ENCODE results near the gene FMR1. TPM values are rescaled to one million over a fixed set of nuclear protein-coding genes. Genes with fewer than 3 reads are reported as not detected.

FMR1 gene
- total RNA-seq, 1 donor from 2014 or later: 77.9 TPM

DNA sequence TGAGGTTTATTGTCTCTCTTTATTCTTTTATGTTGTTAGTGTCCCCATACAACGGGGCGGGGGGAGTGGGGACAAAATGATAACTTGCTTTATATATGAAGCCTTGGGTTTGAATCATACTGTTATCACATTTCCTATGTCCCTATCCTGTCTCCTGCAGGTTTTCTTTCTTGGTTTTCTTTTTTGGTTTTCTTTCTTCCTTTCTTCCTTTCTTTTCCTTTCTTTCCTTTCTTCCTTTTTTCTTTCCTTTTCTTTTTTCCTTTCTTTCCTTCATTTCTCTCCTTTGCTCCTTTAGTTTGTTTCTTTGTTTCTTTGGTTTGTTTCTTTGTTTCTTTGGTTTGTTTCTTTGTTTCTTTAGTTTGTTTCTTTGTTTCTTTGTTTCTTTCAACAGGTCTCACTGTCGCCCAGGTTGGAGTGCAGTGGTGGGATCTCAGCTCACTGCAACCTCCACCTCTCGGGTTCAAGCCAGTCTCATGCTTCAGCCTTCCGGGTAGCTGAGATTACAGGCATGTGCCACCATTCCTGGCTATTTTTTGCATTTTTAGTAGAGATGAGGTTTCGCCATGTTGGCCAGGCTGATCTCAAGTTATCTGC, 4.8 kb downstream of the FMR1 start:
- DNase-seq (ENCODE audit: low read depth): no peak

DNA sequence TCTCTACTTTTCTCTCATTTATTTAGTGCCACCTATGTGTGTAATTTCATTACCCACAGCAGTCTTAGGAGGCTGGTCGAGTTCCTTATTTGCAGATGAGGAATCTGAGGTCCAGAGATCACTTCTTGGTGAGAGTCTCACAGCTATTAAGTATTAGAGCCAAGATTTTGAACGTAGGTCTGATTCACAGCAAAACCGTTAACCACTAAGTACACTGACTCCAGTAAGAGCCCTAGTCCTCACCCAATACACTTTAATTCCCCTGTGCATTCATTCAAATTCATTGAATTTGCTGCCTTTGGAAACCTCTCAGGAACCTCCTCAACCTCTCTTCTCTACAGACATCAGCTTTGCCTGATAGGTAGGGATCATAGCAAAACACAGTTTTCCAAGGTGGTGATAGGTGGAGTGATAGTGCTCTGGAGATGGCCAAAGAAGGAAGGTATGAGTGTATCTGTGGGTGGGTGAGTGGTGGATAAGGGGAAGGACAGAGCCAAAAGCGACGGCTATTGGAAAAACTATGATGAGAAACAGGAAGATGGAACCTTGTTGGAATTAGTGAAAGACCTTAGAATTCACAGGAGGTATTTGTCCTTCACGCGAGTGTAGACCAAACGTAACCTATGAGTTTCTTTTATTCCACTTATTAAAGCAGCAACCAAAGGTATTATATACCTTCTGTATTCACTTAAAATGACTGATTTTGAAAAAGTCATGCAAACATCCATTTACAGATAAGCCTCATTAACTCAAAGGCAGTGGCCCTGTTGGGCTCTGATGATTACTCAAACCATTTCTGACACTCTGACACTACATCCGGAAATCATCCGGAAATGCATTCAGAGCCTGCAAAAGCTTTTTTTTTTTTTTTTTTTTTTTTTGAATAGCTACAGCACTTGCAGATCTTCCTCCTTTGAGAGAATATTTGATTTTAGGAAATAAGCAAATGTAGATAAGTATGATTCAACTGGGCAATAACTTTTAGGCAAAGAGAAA, 6.3 kb downstream of the FMR1 start:
- DNase-seq (ENCODE audit: low read depth): peak; percentile 81

DNA sequence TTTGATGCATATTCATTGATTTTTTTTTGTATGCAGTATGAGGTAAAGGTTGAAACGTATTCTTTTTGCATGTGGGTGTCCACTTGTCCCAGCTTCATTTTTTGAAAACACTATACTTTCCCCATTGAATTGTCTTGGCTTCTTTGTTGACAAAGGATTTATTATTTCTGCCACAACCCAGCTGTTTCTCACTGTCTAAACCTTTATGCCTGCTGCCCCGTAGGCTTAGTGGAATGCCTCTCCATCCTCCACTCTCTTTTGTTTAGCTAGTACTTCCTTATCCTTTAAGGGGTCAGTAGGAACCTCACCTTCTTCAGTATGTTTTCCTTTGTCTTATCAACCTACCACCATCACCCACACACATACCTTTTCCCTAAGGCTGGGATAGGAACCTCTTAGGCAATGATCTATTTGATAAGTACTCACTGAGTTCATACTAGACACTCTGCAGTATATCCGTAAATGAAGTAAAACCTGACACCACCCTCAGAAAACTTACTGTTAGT, 8.5 kb downstream of the FMR1 start:
- DNase-seq (ENCODE audit: low read depth): no peak

DNA sequence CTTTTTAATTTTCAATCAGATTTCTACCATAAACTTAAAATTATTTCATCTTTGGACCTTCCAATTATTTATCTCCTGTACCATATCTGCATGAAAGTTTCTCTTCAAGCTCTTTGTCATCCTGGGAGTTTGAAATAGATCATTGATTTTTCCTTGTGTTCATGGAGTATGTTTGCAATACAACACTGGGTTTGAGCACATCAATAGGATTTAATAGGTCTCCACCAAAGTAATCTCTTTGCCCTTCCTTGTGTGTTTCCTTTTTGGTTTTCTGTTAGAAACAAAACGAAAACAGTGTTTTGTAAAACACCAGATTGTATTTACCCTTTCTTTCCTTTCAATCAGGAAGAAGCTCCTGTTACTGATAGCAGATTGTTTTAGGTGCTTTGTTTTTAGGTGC, 11.9 kb downstream of the FMR1 start:
- DNase-seq (ENCODE audit: low read depth): no peak

DNA sequence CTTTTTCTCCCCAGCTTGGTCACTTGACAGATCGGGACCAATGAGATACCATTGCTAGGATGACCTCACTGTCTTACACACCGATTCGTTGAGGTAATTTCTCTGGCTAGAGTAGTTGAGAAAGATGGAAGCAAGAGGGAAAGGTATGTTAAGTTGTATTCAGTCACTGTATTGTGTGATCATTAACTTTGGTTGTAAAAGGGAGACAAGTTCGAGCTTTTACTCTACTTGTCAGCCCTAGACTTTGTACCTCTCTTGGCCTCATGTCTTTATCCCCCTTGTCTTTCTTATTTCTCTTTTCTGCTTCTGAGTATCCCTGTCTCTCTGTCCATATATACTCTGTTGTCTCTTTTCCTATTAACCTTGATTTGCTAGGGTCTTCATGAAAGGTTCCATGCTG, 15.5 kb downstream of the FMR1 start:
- no peak for DNase-seq (ENCODE audit: low read depth)

DNA sequence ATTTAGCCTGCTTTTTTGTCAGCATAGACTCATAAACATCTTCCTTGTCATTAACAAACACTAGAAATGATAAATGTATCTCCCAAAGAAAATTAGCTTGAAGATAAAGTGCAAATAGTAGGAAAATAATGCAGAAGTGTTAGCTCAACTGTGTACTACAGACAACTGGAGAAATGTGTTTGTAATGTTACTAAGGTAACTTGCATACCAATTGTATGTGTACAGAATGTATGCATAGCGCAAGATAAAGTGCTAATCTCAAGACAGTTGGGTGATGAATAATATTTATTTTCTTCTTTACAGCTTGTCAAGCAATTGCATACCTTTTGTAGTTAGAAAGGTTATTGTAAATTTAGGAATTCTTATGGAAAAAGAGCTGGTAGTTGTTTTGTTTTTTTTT, 22.1 kb downstream of the FMR1 start:
- no peak for DNase-seq (ENCODE audit: low read depth)

DNA sequence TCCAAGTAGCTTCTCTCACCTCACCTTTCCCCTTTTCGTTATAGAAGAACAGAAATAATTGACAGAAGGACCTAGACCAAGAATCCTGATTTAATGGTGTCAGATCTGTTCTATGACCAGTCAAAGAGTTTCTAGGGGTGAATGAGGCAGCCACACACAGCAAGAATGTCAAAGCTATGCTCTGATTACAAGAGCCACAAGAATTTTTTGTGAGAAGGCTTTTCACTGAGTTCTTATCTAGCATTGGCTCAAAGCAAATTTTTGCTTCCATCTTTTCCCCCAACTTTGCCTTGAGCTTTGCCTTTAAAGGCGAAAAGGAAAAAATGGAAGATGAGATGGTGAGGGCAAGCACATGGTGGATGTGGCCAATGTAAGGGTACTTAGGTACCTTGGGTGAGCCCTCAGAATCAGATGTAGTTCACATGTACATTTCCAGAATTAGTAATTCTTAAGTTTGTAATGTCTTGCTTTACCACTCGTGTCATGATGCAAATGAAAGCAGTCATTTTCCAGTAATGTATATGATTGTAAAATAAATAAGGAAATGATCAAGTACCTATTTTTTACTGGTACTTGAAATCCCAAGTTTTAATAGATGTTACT, 23.5 kb downstream of the FMR1 start:
- no peak for DNase-seq (ENCODE audit: low read depth)

DNA sequence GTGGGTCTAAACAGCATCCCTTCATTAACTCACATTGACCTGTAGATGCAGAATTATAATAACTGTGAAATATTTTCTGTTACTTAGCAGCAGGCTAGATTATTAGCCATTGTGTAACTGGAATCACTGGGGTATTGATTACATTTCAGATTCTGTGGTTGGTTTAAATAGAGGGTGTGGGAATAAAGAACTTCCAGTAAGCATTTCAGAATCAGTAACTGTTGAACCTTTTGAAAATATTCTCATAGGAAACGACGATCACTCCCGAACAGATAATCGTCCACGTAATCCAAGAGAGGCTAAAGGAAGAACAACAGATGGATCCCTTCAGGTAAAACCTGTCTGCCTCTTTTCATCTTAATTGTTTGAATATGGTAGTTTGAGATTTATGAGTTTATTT, 33.6 kb downstream of the FMR1 start:
- DNase-seq (ENCODE audit: low read depth): no peak

DNA sequence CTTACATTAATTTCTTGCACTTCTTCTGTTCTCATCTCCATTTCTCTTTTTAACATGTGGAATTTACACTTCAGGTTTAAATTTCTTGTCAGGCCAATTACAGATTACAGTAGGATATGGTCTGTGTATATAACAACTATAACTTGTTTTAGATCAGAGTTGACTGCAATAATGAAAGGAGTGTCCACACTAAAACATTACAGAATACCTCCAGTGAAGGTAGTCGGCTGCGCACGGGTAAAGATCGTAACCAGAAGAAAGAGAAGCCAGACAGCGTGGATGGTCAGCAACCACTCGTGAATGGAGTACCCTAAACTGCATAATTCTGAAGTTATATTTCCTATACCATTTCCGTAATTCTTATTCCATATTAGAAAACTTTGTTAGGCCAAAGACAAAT, 36.8 kb downstream of the FMR1 start:
- no peak for DNase-seq (ENCODE audit: low read depth)

DNA sequence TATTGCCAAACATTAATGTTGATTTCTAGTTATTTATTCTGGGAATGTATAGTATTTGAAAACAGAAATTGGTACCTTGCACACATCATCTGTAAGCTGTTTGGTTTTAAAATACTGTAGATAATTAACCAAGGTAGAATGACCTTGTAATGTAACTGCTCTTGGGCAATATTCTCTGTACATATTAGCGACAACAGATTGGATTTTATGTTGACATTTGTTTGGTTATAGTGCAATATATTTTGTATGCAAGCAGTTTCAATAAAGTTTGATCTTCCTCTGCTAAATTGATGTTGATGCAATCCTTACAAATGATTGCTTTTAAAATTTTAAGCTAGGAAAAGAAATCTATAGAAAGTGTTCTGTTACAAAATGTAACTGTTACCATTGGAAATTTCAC, 38.6 kb downstream of the FMR1 start:
- peak; percentile 28 for DNase-seq (ENCODE audit: low read depth)

DNA sequence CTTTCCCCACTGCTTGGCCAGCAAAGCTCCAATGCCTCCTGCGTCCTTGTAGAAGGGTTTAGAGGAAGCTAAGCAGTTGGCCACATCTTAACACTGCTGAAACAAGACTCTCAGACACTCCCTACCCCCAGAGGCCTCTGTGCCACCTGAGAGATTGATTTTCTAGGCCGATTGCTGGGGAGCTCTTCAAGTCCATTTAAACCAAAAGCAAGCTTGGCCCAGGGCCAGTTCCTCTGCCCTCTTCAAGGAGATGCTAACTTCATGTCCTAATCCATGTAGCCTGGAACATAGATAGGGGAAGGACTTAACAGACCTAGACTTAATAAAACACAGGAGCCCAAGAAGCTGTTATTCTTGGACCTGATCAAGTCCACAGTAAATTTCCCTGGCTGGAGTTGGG, 42.3 kb downstream of the FMR1 start:
- no peak for DNase-seq (ENCODE audit: low read depth)

DNA sequence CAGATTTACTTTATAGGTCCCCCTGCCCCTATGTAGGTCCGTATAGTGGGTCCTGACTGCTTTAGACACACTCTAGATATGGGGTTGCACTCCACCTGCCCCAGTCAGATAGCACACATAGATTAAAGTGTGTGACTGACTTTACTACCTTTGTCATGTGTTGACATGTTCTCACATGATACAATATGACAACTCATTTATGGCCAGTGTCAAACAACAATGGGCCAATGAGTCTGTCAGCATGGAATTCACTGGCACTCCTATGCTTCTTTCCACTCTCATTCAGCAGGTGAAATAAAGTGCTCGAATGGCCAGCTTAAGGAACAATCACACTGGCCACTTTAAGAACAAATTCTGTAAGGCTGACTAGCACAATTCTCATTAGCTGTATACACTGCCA, 45.6 kb downstream of the FMR1 start:
- no peak for DNase-seq (ENCODE audit: low read depth)

DNA sequence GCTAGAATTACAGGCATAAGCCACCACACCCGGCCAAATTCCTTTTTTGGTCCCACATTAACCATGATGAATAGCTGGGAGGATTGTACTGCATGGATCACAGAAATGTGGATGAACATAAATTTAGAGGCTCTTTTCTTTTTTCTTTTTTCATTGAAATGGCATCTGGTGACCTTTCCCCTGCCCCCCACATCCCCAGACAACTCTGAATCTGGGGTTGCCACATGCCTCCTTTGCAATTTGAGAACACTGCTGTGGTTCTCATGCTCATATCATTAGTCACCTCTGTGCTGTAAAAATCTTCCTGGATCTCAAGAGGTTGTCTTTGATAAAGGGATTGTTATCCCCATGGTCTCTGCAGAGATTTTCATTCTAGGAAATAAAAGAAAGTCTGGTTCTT, 46.6 kb downstream of the FMR1 start:
- peak; percentile 61 for DNase-seq (ENCODE audit: low read depth)

DNA sequence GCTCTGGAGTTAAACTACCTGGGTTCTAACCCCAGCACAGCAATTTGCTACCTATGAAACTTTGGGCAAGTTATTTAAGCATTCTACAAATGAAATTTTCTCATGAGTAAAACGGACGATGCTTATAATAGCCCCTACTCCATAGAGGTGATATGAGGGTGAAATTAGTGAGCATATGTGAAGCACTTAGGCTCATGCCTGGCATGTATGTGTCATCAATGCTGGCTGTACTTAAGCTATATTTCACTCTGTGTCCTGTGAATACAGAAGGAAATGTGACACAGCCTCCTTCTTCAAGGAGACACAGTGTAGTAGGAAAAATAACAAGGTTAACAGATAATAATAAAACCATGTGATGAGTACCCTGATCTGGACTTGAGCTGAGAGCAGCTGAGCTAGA, 49.0 kb downstream of the FMR1 start:
- no peak for DNase-seq (ENCODE audit: low read depth)

DNA sequence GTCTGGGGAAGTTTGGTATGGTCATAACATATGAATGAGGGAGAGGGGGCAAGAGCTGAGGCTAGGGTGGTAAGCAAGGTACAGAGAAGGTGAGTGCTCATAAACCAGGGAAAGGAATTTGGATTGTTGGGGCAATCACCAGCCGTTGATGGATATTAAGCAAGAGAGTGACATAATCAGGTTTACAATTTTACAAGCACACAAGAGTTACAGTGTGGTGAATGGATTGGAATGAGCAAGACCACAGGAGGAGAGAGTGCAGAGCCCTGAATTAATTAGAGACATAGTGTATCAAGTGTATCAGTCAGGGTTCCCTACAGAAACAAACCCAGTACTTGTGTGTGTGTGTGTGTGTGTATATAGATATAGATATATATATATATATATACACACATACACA, 50.8 kb downstream of the FMR1 start:
- DNase-seq (ENCODE audit: low read depth): peak; percentile 68

DNA sequence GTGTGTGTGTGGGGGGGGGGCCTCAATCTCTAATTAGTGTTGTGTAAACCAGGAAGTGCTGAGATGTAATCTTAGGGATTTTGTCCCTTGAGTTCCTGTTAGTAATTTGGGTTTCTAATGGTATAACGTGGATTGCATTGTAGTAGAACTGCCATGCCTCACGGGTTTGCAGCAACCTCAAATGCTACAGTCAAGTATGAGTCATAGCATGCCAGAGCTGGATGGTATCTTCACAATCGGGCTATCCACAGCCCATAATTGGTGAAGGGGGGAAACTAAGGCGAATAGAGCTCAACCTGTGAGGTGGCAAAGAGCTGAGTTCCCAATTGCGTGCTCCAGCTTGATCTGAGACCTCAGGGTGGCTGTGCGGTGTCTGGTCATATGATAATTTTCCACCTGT, 67.2 kb downstream of the FMR1 start:
- DNase-seq (ENCODE audit: low read depth): peak; percentile 70

DNA sequence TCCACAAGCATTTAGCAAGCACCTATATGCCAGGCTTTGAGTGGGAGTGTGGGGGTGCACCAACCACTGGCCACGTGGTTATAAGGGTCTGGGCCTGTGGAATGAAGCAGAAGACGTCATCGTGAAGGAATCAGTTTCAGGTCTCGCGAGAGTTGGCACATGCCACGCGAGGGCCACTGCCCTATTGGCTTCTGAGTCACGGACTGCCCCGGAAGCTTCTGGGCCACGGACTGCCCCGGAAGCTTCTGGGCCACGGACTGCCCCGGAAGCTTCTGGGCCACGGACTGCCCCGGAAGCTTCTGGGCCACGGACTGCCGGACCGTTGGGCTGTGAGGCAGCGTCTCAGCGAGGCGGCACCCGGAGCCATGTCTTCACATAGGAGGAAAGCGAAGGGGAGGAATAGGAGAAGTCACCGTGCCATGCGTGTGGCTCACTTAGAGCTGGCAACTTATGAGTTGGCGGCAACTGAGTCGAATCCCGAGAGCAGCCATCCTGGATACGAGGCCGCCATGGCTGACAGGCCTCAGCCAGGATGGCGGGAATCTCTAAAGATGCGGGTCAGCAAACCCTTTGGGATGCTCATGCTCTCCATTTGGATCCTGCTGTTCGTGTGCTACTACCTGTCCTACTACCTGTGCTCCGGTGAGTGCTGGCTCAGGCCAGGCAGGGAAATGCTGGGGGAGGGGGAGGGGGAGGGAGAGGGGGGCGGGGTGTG, 69.5 kb downstream of the FMR1 start, which contains the start of gene FMR1NB:
Gene FMR1NB, plus strand, starts transcription at position 300 of the 715 bp plus-strand sequence. Its CDS starts 66 bp downstream, at position 366.
- DNase-seq (ENCODE audit: low read depth): no peak

Other genes with a start within 250 kb of the FMR1 start
- gene FMR1NB, start 69.4 kb downstream of the FMR1 start, total RNA-seq: not detected in 2 replicates

All from renal cortical epithelial cell (primary cell).